Endothelial cell of umbilical vein (primary cell): Measurements from ENCODE around the gene TARDBP. TPM values are rescaled to one million over a fixed set of nuclear protein-coding genes. Genes with fewer than 3 reads are reported as not detected.

ENCODE experiments used
- BruUV-seq: library from RNA; stranded (reverse); fragments of 400-500 nt; replicated peaks from 2 replicates; lab custom pipeline; 2021; lab: Mats Ljungman, UMichigan
- CTCF ChIA-PET: fragments of 300-600, 350-600 bp; sonication (Branson Sonifier 250); formaldehyde crosslinking; loops from one replicate; lab custom pipeline; 2021; ENCODE audit warnings: antibody characterized with exemption, inconsistent platforms; lab: Charles Lee
- POLR2A ChIA-PET: fragments of 300-600, 350-600 bp; sonication (Branson Sonifier 250); formaldehyde crosslinking; loops from one replicate; lab custom pipeline; 2021; ENCODE audit warnings: antibody characterized with exemption, inconsistent platforms; lab: Charles Lee
- DNase-seq: peaks from one replicate; pipeline ENCODE4 v3.0.0-alpha.2; 2011; ENCODE audit warnings: low read depth, low spot score
- FAIRE-seq: peaks from 2 replicates; lab custom pipeline; 2011; peaks lifted over from hg19 to GRCh38; lab: Jason Lieb, UNC
- H2AFZ ChIP-seq: 2 replicates; pipeline ENCODE4 v1.6.0; 2012; ENCODE audit warnings: low read depth, low read length, control low read depth, inconsistent platforms
- H3K27ac ChIP-seq: 2 replicates; pipeline ENCODE4 v1.5.1; 2011; ENCODE audit warnings: low read depth, mild to moderate bottlenecking, control low read depth, low read length, moderate library complexity; ENCODE audit not compliant: insufficient read depth
- H3K27me3 ChIP-seq, 2 experiments: 2 replicates each; pipeline versions ENCODE4 v1.6.0 to v1.6.1; 2011; ENCODE audit warnings: low read length in 2 of 2, mixed read lengths in 1 of 2; ENCODE audit not compliant: control insufficient read depth in 2 of 2, insufficient read depth in 2 of 2
- H3K36me3 ChIP-seq, 2 experiments: 2 replicates in 1 of 2; 3 replicates in 1 of 2; pipeline ENCODE4 v1.5.1; 2011; ENCODE audit warnings: low read length in 2 of 2, mild to moderate bottlenecking in 1 of 2, moderate library complexity in 1 of 2; ENCODE audit not compliant: control insufficient read depth in 2 of 2, insufficient read depth in 2 of 2; ENCODE audit errors: extremely low read depth in 1 of 2
- H3K4me1 ChIP-seq: 3 replicates; pipeline ENCODE4 v1.5.1; 2011; ENCODE audit warnings: mild to moderate bottlenecking, low read length; ENCODE audit not compliant: control insufficient read depth, insufficient read depth; ENCODE audit errors: extremely low read depth
- H3K4me2 ChIP-seq: 2 replicates; pipeline ENCODE4 v1.6.1; 2011; ENCODE audit warnings: low read length, control low read depth, mixed read lengths; ENCODE audit not compliant: insufficient read depth
- H3K4me3 ChIP-seq, 3 experiments: fragments of 200-600 bp in 1 of 3; sonication (generic), shearing (Covaris generic) in 1 of 3; replicated peaks in 1 of 3; 2 replicates each; pipeline ENCODE4 v1.5.1; 2011 to 2016; ENCODE audit warnings: control low read depth in 3 of 3, low read length in 3 of 3, mild to moderate bottlenecking in 2 of 3, inconsistent platforms in 1 of 3, low read depth in 1 of 3, moderate library complexity in 1 of 3; ENCODE audit not compliant: insufficient read depth in 1 of 3
- H3K79me2 ChIP-seq: 2 replicates; pipeline ENCODE4 v1.6.0; 2012; ENCODE audit warnings: low read length, inconsistent platforms; ENCODE audit not compliant: control insufficient read depth, insufficient read depth
- H3K9ac ChIP-seq: replicated peaks from 2 replicates; pipeline ENCODE3; 2011; ENCODE audit warnings: low read length, control low read depth; ENCODE audit not compliant: insufficient read depth; ENCODE audit errors: extremely low read depth
- H3K9me1 ChIP-seq: replicated peaks from 3 replicates; pipeline ENCODE4 v1.6.0; 2011; ENCODE audit warnings: mild to moderate bottlenecking, low read length; ENCODE audit not compliant: control insufficient read depth, insufficient read depth; ENCODE audit errors: extremely low read depth
- H3K9me3 ChIP-seq: replicated peaks from 2 replicates; pipeline ENCODE4 v1.5.1; 2012; ENCODE audit warnings: low read length, inconsistent platforms; ENCODE audit not compliant: control insufficient read depth, insufficient read depth
- H4K20me1 ChIP-seq: replicated peaks from 2 replicates; pipeline ENCODE3; 2011; ENCODE audit warnings: mild to moderate bottlenecking, low read length; ENCODE audit not compliant: control insufficient read depth, insufficient read depth; ENCODE audit errors: extremely low read depth
- CTCF ChIP-seq, 2 donors: IDR thresholded peaks; 1 replicate in 1 of 2; 2 replicates in 1 of 2; pipeline ENCODE4 v1.5.1; 2011; ENCODE audit warnings: low read length in 2 of 2, mild to moderate bottlenecking in 2 of 2, moderate library complexity in 2 of 2, control low read depth in 1 of 2, inconsistent platforms in 1 of 2, low read depth in 1 of 2; ENCODE audit not compliant: insufficient read depth in 1 of 2; ENCODE audit errors: extremely low read depth in 1 of 2
- EZH2 ChIP-seq: IDR thresholded peaks from 2 replicates; pipeline ENCODE4 v1.6.1; 2012; ENCODE audit warnings: borderline replicate concordance, low read depth, mild to moderate bottlenecking, moderate library complexity, low read length, inconsistent platforms; ENCODE audit not compliant: severe bottlenecking
- FOS ChIP-seq: IDR thresholded peaks from 2 replicates; pipeline ENCODE4 v1.6.1; 2011; ENCODE audit warnings: mild to moderate bottlenecking, low read length, moderate library complexity, borderline replicate concordance; ENCODE audit not compliant: insufficient read depth
- GATA2 ChIP-seq: IDR thresholded peaks from 2 replicates; pipeline ENCODE4 v1.7.0; 2011; ENCODE audit warnings: low read depth, mild to moderate bottlenecking, moderate library complexity, mixed read lengths, low read length; ENCODE audit not compliant: insufficient read length, insufficient read depth
- JUN ChIP-seq: IDR thresholded peaks from 2 replicates; pipeline ENCODE4 v1.6.1; 2011; ENCODE audit warnings: borderline replicate concordance, low read depth; ENCODE audit not compliant: insufficient read length, insufficient read depth
- MAX ChIP-seq: IDR thresholded peaks from 2 replicates; pipeline ENCODE4 v1.6.1; 2011; ENCODE audit not compliant: insufficient read depth, insufficient read length
- MYC ChIP-seq: IDR thresholded peaks from one replicate; pipeline ENCODE4 v1.6.1; 2011; ENCODE audit warnings: mild to moderate bottlenecking, low read depth, low read length
- POLR2A ChIP-seq: IDR thresholded peaks from 2 replicates; pipeline ENCODE4 v1.6.1; 2012; ENCODE audit warnings: low read depth, mild to moderate bottlenecking, control low read depth, low read length
- POLR2AphosphoS5 ChIP-seq: IDR thresholded peaks from 2 replicates; pipeline ENCODE4 v1.6.1; 2012; ENCODE audit warnings: low read depth, mild to moderate bottlenecking, control low read depth, low read length, moderate library complexity; ENCODE audit not compliant: insufficient read depth
- dilution Hi-C: fragments of 300-500 bp; cut with MboI; formaldehyde crosslinking; loops from one replicate; pipeline ENCODE4 v1.15.0; 2019; ENCODE audit warnings: low sequenced_read_pairs; ENCODE audit not compliant: extremely low pct_ligation_motif_present
- intact Hi-C: fragments of 100-400 bp; cut with micrococcal nuclease; formaldehyde crosslinking; loops from one replicate; pipeline ENCODE4 v1.10.0; 2022
- polyA plus RNA-seq, 4 experiments: library from polyadenylated mRNA; depleted of rRNA in 3 of 4; stranded (reverse) in 3 of 4; unstranded in 1 of 4; fragments of >200 nt; gene quantifications; 2 replicates each; pipeline versions ENCODE4 v1.2.1 to v1.2.3, GENCODE V29; 2011 to 2012; ENCODE audit warnings: missing spikeins in 1 of 4
- total RNA-seq: library from RNA; stranded (reverse); gene quantifications from 2 replicates; pipeline ENCODE4 v1.2.3, GENCODE V29; 2021

The TARDBP gene
- total and polyA plus RNA-seq, 2 donors (not counting 3 experiments of a cell fraction or from before 2014, with no cell fraction given): 106 to 183 TPM

DNA sequence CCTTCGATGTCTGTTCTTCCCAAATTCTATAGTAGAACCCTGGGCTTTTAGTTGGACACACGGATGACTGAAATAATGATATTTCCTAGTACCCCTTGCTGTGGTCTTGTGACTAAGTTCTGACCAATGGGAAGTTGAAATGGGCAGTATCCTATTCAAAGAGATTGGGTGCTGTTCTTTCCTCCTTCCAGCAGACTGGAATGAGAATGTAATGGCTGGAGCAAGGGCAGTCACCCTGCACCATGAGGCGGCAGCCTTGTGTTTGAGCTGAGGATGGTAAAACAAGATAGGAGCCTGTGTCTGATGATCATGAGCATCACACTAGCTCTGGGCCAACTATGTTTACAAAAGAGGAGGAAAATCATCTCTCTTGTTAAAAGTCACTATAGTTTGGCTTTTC lies 52.5 kb downstream of the TARDBP start:
- Histone ChIP-seq H3K4me2 (no peak overlapping the region), H3K27ac (no peak overlapping the region), H2AFZ (no peak overlapping the region), H3K4me1 (peaks cover 7% of the 10 kb centered on the region), H3K9me1 (no peaks in the 10 kb centered on the region), H3K9ac (no peak overlapping the region), H3K79me2 (peaks cover 5% of the 10 kb centered on the region), H3K36me3 (peaks cover 19 to 34% of the 10 kb centered on the region in 2 experiments), H3K9me3 (no peaks in the 10 kb centered on the region), H3K4me3 (no peak overlapping the region), H3K27me3 (no peaks in the 10 kb centered on the region), H4K20me1 (no peaks in the 10 kb centered on the region)
- no TSS peak for BruUV-seq
- TF ChIP-seq JUN (no peak), POLR2A (no peak), EZH2 (no peak), GATA2 (no peak), MAX (no peak), CTCF (IDR thresholded peaks at IDR 0.05; ENCODE audit: extremely low read depth in 1 of 2, insufficient read depth in 1 of 2, low read depth in 1 of 2, low read length in 2 of 2) (no peak), POLR2AphosphoS5 (no peak), FOS (no peak), MYC (no peak)
- dilution Hi-C loops (no loop called here), intact Hi-C loops (loop anchor here (5.0 kb wide), 1 partner anchor 32 kb away; the partner anchor contains the start of gene EXOSC10)
- FAIRE-seq (no peak), DNase-seq (no peak)
- CTCF ChIA-PET: interaction anchor here (0.6 to 3.1 kb wide), 2 partner anchors 27 to 921 kb away, joined by 3 to 12 read pairs; no protein-coding TSS in a partner anchor
- POLR2A ChIA-PET: no interaction called here
